Measurements from ENCODE around the gene AIFM2. TPM values are rescaled to one million over a fixed set of nuclear protein-coding genes. Genes with fewer than 3 reads are reported as not detected.
"Not testable (repeated sequence)": the region's sequence is repeated elsewhere in the genome, so short reads cannot be mapped to it uniquely, and the experiment has no call there.

The AIFM2 gene
- total RNA-seq, 3 donors from 2014 or later: 14.3 to 42.1 (median 33.1) TPM

DNA sequence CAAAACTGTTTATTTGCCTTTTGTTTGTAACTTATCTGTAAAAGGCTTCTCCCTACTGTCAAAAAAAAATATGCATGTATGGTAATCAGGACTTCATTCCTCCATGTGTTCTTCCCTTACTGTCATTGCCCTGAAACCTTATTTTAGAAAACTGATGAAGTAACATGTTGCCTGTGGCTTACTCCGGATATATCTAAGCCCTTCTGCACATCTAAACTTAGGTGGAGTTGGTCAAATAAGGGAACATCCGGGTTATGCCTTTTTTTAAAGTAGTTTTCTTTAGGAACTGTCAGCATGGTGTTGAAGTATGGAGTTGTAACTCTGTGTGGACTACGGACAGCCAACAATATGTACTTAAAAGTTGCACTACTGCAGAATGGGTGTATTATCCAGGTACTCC lies 31.5 kb upstream of the AIFM2 start:
- intact Hi-C loops (cut with DNase I; ENCODE audit: low total_unique reads): no loop called here
- DNase-seq (ENCODE audit: low spot score in 2 of 2): no peak
- H3K4me3 ChIP-seq: no peak overlapping the region
- H3K4me1 ChIP-seq: peaks cover 0 to 3% of the 10 kb centered on the region in 2 donors
- TF ChIP-seq POLR2AphosphoS5 (IDR thresholded peaks at IDR 0.05) (no peak), POLR2A (IDR thresholded peaks at IDR 0.05) (no peak)
- TF ChIP-seq, protein P1, sequence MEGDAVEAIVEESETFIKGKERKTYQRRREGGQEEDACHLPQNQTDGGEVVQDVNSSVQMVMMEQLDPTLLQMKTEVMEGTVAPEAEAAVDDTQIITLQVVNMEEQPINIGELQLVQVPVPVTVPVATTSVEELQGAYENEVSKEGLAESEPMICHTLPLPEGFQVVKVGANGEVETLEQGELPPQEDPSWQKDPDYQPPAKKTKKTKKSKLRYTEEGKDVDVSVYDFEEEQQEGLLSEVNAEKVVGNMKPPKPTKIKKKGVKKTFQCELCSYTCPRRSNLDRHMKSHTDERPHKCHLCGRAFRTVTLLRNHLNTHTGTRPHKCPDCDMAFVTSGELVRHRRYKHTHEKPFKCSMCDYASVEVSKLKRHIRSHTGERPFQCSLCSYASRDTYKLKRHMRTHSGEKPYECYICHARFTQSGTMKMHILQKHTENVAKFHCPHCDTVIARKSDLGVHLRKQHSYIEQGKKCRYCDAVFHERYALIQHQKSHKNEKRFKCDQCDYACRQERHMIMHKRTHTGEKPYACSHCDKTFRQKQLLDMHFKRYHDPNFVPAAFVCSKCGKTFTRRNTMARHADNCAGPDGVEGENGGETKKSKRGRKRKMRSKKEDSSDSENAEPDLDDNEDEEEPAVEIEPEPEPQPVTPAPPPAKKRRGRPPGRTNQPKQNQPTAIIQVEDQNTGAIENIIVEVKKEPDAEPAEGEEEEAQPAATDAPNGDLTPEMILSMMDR (IDR thresholded peaks at IDR 0.05): no peak
- no peaks in the 10 kb centered on the region for H3K9me3 ChIP-seq
- H3K27me3 ChIP-seq: no peaks in the 10 kb centered on the region
- H3K27ac ChIP-seq: no peak overlapping the region
- no peaks in the 10 kb centered on the region for H3K36me3 ChIP-seq

- H3K27ac ChIP-seq: no peak overlapping the region
- no peaks in the 10 kb centered on the region for H3K27me3 ChIP-seq
- no peak for DNase-seq (ENCODE audit: low spot score in 2 of 2)
- TF ChIP-seq, protein P1 (IDR thresholded peaks at IDR 0.05): no peak
- TF ChIP-seq POLR2A (IDR thresholded peaks at IDR 0.05): no peak
- TF ChIP-seq POLR2AphosphoS5 (IDR thresholded peaks at IDR 0.05): no peak
- no peak overlapping the region for H3K4me3 ChIP-seq
- H3K36me3 ChIP-seq: no peaks in the 10 kb centered on the region
- H3K9me3 ChIP-seq: no peaks in the 10 kb centered on the region
- intact Hi-C loops (cut with DNase I; ENCODE audit: low total_unique reads): no loop called here
- peaks cover 0 to 3% of the 10 kb centered on the region in 2 donors for H3K4me1 ChIP-seq
Measured at GRCh38 chr10:70163448-70163847, 30.8 kb upstream of the AIFM2 start.

GRCh38 chr10:70162892-70163201 lies 30.2 kb upstream of the AIFM2 start:
- no peaks in the 10 kb centered on the region for H3K9me3 ChIP-seq
- H3K4me3 ChIP-seq: no peak overlapping the region
- H3K36me3 ChIP-seq: no peaks in the 10 kb centered on the region
- DNase-seq (ENCODE audit: low spot score in 2 of 2): no peak
- no peak for TF ChIP-seq POLR2AphosphoS5 (IDR thresholded peaks at IDR 0.05)
- TF ChIP-seq POLR2A (IDR thresholded peaks at IDR 0.05): no peak
- TF ChIP-seq, protein P1 (IDR thresholded peaks at IDR 0.05): no peak
- intact Hi-C loops (cut with DNase I; ENCODE audit: low total_unique reads): no loop called here
- peaks cover 0 to 3% of the 10 kb centered on the region in 2 donors for H3K4me1 ChIP-seq
- H3K27me3 ChIP-seq: no peaks in the 10 kb centered on the region
- H3K27ac ChIP-seq: no peak overlapping the region

GRCh38 chr10:70162151-70162891 lies 29.7 kb upstream of the AIFM2 start:
- no peak for DNase-seq (ENCODE audit: low spot score in 2 of 2)
- Histone ChIP-seq H3K4me3 (no peak overlapping the region), H3K27me3 (no peaks in the 10 kb centered on the region), H3K36me3 (no peaks in the 10 kb centered on the region), H3K27ac (no peak overlapping the region), H3K4me1 (peaks cover 0 to 3% of the 10 kb centered on the region in 2 donors), H3K9me3 (no peaks in the 10 kb centered on the region)
- TF ChIP-seq POLR2AphosphoS5 (IDR thresholded peaks at IDR 0.05): no peak
- intact Hi-C loops (cut with DNase I; ENCODE audit: low total_unique reads): no loop called here

DNA sequence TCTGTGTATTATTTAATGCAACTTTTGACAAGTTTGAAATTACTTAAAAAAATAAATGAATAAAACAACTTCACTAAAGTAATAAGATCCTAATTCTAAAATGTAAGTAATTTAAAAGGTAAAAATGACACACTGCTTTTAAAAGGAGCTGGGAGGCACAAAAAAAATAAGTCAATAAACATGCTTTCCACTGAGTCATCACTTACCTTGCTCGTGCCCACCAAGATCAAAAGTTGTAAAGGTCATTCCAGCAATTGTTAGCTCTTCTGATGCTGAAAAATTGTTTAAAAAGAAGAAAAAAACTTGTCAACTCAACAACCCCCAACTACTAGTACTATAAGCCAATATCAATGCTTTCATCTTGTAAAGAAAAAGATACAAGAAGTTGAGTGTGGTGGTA lies 28.2 kb upstream of the AIFM2 start:
- peaks cover 0 to 3% of the 10 kb centered on the region in 2 donors for H3K4me1 ChIP-seq
- no peaks in the 10 kb centered on the region for H3K36me3 ChIP-seq
- H3K27ac ChIP-seq: no peak overlapping the region
- DNase-seq (ENCODE audit: low spot score in 2 of 2): no peak
- TF ChIP-seq, protein P1 (IDR thresholded peaks at IDR 0.05): no peak
- intact Hi-C loops (cut with DNase I; ENCODE audit: low total_unique reads): no loop called here
- no peak overlapping the region for H3K4me3 ChIP-seq
- no peaks in the 10 kb centered on the region for H3K9me3 ChIP-seq
- no peaks in the 10 kb centered on the region for H3K27me3 ChIP-seq

- H3K27ac ChIP-seq; H3K27me3 ChIP-seq; DNase-seq (ENCODE audit: low spot score in 2 of 2); intact Hi-C loops (cut with DNase I; ENCODE audit: low total_unique reads); H3K4me1 ChIP-seq; H3K9me3 ChIP-seq; H3K4me3 ChIP-seq; H3K36me3 ChIP-seq: not testable (repeated sequence)
Measured at GRCh38 chr10:70159366-70159765, 26.7 kb upstream of the AIFM2 start.
